Vagina (tissue), 2 donors: Measurements from ENCODE around the gene CACNA1C.

Source experiments
- POLR2A ChIP-seq, 2 donors: fragments of 450-650 bp; IDR thresholded peaks; one replicate each; pipeline ENCODE4 v1.6.1; 2017; ENCODE audit warnings: antibody characterized with exemption in 2 of 2, mild to moderate bottlenecking in 2 of 2, moderate library complexity in 2 of 2
- TF ChIP-seq, protein P1 (sequence below), 3 experiments: fragments of 450-650 bp in 2 of 3; fragments of 200-600 bp in 1 of 3; sonication (generic) in 1 of 3; IDR thresholded peaks; one replicate each; pipeline ENCODE4 v1.5.1; 2017 to 2019; ENCODE audit warnings: antibody characterized with exemption in 3 of 3, mild to moderate bottlenecking in 2 of 3, moderate library complexity in 2 of 3

DNA sequence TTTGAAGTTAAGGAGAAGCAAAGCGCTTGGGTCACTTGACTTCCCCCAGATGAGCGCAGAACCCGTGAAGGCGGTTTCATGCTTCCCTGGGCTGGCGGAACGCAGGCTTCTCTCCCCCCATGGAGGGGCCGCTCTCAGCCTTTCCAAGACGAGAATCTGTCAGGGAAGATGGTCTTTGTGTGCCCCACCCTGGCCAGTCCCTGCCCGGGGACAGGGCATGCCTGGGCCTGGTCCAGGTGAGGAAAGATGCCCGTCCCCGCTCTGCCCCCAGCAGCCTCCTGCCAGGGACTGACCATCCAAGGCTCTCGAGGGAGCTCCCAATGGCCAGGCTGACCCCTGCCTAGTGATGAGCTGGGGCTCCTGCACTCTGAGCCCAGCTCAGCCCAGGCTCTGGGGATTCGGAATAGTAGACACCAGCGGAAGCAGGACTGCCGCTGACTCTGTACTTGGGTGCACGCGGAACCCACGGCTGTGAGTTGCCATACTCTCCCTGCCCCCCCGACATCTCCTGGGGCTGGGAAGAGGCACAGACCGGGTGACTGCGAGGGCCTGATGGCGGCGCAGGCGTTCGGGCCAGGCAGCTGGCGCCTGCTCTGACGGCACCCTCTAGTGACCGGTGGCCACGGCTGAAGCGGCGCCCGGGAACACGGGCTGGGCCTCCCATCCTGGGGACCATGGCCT lies 599.8 kb downstream of the CACNA1C start:
- TF ChIP-seq, protein P1, sequence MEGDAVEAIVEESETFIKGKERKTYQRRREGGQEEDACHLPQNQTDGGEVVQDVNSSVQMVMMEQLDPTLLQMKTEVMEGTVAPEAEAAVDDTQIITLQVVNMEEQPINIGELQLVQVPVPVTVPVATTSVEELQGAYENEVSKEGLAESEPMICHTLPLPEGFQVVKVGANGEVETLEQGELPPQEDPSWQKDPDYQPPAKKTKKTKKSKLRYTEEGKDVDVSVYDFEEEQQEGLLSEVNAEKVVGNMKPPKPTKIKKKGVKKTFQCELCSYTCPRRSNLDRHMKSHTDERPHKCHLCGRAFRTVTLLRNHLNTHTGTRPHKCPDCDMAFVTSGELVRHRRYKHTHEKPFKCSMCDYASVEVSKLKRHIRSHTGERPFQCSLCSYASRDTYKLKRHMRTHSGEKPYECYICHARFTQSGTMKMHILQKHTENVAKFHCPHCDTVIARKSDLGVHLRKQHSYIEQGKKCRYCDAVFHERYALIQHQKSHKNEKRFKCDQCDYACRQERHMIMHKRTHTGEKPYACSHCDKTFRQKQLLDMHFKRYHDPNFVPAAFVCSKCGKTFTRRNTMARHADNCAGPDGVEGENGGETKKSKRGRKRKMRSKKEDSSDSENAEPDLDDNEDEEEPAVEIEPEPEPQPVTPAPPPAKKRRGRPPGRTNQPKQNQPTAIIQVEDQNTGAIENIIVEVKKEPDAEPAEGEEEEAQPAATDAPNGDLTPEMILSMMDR (IDR thresholded peaks at IDR 0.05) = no peak
- TF ChIP-seq POLR2A (IDR thresholded peaks at IDR 0.05) = no peak
